GM23338 (cell line): ENCODE results near the gene PHGDH. TPM values are rescaled to one million over a fixed set of nuclear protein-coding genes. Genes with fewer than 3 reads are reported as not detected.

Experiments
- ATAC-seq: fragments of 200-7000 bp; cut with Tn5 transposase; 3 replicates; pipeline ENCODE4 v1.9.1; 2020
- DNase-seq: peaks from one replicate; pipeline ENCODE4 v3.0.0-alpha.2; 2015; ENCODE audit warnings: low spot score
- H2AFZ ChIP-seq: fragments of 200-600 bp; sonication (generic); 2 replicates; pipeline ENCODE4 v1.8.0; 2016; ENCODE audit warnings: antibody characterized with exemption, mild to moderate bottlenecking, moderate library complexity
- H3F3A ChIP-seq: fragments of 200-600 bp; sonication (generic); replicated peaks from 2 replicates; pipeline ENCODE4 v1.8.0; 2017; ENCODE audit warnings: antibody characterized with exemption, mixed run types, low read depth
- H3K27ac ChIP-seq: fragments of 200-600 bp; sonication (generic); 2 replicates; pipeline ENCODE4 v1.6.1; 2016; ENCODE audit warnings: low read depth
- H3K27me3 ChIP-seq: fragments of 200-600 bp; sonication (generic); 2 replicates; pipeline ENCODE4 v1.8.0; 2016; ENCODE audit warnings: mild to moderate bottlenecking, mixed run types, moderate library complexity; ENCODE audit not compliant: insufficient read depth
- H3K36me3 ChIP-seq: fragments of 200-600 bp; sonication (generic); 2 replicates; pipeline ENCODE4 v1.8.0; 2016; ENCODE audit warnings: mild to moderate bottlenecking; ENCODE audit not compliant: insufficient read depth
- H3K4me1 ChIP-seq: fragments of 200-600 bp; sonication (generic); 2 replicates; pipeline ENCODE4 v1.8.0; 2016; ENCODE audit warnings: mild to moderate bottlenecking, moderate library complexity; ENCODE audit not compliant: insufficient read depth
- H3K4me2 ChIP-seq: fragments of 200-600 bp; sonication (generic); 2 replicates; pipeline ENCODE4 v1.7.1; 2017; ENCODE audit warnings: mixed run types
- H3K4me3 ChIP-seq: fragments of 200-600 bp; sonication (generic); 2 replicates; pipeline ENCODE4 v1.6.1; 2016; ENCODE audit warnings: mixed run types
- H3K79me2 ChIP-seq: fragments of 200-600 bp; sonication (generic); replicated peaks from 2 replicates; pipeline ENCODE4 v1.8.0; 2017; ENCODE audit warnings: mild to moderate bottlenecking; ENCODE audit not compliant: insufficient read depth
- H3K9me2 ChIP-seq: fragments of 200-600 bp; sonication (generic); 2 replicates; pipeline ENCODE4 v1.8.0; 2017; ENCODE audit not compliant: insufficient read depth
- H4K20me1 ChIP-seq: fragments of 200-600 bp; sonication (generic); replicated peaks from 2 replicates; pipeline ENCODE4 v1.8.0; 2017; ENCODE audit warnings: mild to moderate bottlenecking; ENCODE audit not compliant: insufficient read depth
- H3K27ac Mint-ChIP-seq: 2 replicates; pipeline ENCODE4 v1.8.0; 2020; ENCODE audit warnings: inconsistent platforms, mild to moderate bottlenecking, moderate library complexity, mixed read lengths
- H3K27me3 Mint-ChIP-seq: 3 replicates; pipeline ENCODE4 v1.8.0; 2022; ENCODE audit warnings: low read depth, mild to moderate bottlenecking, moderate library complexity, mixed read lengths, inconsistent platforms; ENCODE audit not compliant: insufficient read depth, poor library complexity
- H3K36me3 Mint-ChIP-seq: 3 replicates; pipeline ENCODE4 v1.8.0; 2021; ENCODE audit warnings: low read depth, mild to moderate bottlenecking, inconsistent platforms, moderate library complexity, mixed read lengths
- H3K4me1 Mint-ChIP-seq: 3 replicates; pipeline ENCODE4 v1.8.0; 2020; ENCODE audit warnings: mild to moderate bottlenecking, inconsistent platforms, mixed read lengths
- H3K4me3 Mint-ChIP-seq: 3 replicates; pipeline ENCODE4 v1.8.0; 2021; ENCODE audit warnings: moderate library complexity, mild to moderate bottlenecking, inconsistent platforms, mixed read lengths
- H3K9me3 Mint-ChIP-seq: 3 replicates; pipeline ENCODE4 v1.8.0; 2020; ENCODE audit warnings: moderate library complexity, mild to moderate bottlenecking, inconsistent platforms, mixed read lengths
- CREB1 ChIP-seq: fragments of 250-450 bp; sonication (Bioruptor Pico); IDR thresholded peaks from 2 replicates; pipeline ENCODE4 v1.5.0; 2020; ENCODE audit warnings: low read depth, mild to moderate bottlenecking, moderate library complexity
- EZH2 ChIP-seq: fragments of 200-600 bp; sonication (generic); IDR thresholded peaks from one replicate; pipeline ENCODE4 v1.8.0; 2017; ENCODE audit warnings: antibody characterized with exemption, mild to moderate bottlenecking, low read depth; ENCODE audit not compliant: unreplicated experiment
- EZH2phosphoT487 ChIP-seq: fragments of 200-600 bp; sonication (generic); IDR thresholded peaks from one replicate; pipeline ENCODE4 v1.8.1; 2018; ENCODE audit warnings: antibody characterized with exemption; ENCODE audit not compliant: unreplicated experiment
- NANOG ChIP-seq: IDR thresholded peaks from 2 replicates; pipeline ENCODE4 v1.6.1; 2016; ENCODE audit warnings: antibody characterized with exemption, borderline replicate concordance
- POLR2AphosphoS5 ChIP-seq: IDR thresholded peaks from 2 replicates; pipeline ENCODE4 v1.6.1; 2016; ENCODE audit warnings: antibody characterized with exemption, low read depth
- ZNF331 ChIP-seq: fragments of 250-450 bp; sonication (Bioruptor Pico); IDR thresholded peaks from 2 replicates; pipeline ENCODE4 v1.5.0; 2020; ENCODE audit warnings: low read depth, mild to moderate bottlenecking, moderate library complexity
- polyA plus RNA-seq: library from polyadenylated mRNA; unstranded; fragments of >200 nt; fragmentation: Nextera tagmentation; extraction: Ambion mirVana; gene quantifications from 2 replicates; pipeline ENCODE4 v1.2.1, GENCODE V29; 2016
- total RNA-seq: library from RNA; depleted of rRNA; stranded (reverse); fragments of >200 nt; shearing (Covaris generic); gene quantifications from 2 replicates; pipeline ENCODE4 v1.2.3, GENCODE V29; 2014
- TF ChIP-seq, protein P1 (sequence below): fragments of 250-450 bp; sonication (Bioruptor Pico); IDR thresholded peaks from 2 replicates; pipeline ENCODE4 v1.5.0; 2020; ENCODE audit warnings: mild to moderate bottlenecking, moderate library complexity

PHGDH gene
- total and polyA plus RNA-seq, 2 experiments from 2014 or later = 612 to 885 TPM

- Histone ChIP-seq H2AFZ (peak overlapping the region; percentile 67; the same call in 1 of the 2 replicates), H3K27me3 (no peaks in the 10 kb centered on the region), H3K4me2 (no peak overlapping the region), H3K36me3 (no peaks in the 10 kb centered on the region), H3K4me3 (no peak overlapping the region), H3K79me2 (no peaks in the 10 kb centered on the region), H4K20me1 (no peaks in the 10 kb centered on the region), H3F3A (no peaks in the 10 kb centered on the region), H3K4me1 (peaks cover 13% of the 10 kb centered on the region; the same call in 1 of the 2 replicates), H3K9me2 (no peaks in the 10 kb centered on the region), H3K27ac (no peak overlapping the region)
- ATAC-seq (no peak), DNase-seq (no peak)
- Mint-ChIP-seq H3K4me1 (peaks cover 15% of the 10 kb centered on the region), H3K27ac (no peak overlapping the region), H3K4me3 (no peak overlapping the region), H3K9me3 (no peaks in the 10 kb centered on the region), H3K36me3 (no peaks in the 10 kb centered on the region), H3K27me3 (no peaks in the 10 kb centered on the region)
- TF ChIP-seq, protein P1, sequence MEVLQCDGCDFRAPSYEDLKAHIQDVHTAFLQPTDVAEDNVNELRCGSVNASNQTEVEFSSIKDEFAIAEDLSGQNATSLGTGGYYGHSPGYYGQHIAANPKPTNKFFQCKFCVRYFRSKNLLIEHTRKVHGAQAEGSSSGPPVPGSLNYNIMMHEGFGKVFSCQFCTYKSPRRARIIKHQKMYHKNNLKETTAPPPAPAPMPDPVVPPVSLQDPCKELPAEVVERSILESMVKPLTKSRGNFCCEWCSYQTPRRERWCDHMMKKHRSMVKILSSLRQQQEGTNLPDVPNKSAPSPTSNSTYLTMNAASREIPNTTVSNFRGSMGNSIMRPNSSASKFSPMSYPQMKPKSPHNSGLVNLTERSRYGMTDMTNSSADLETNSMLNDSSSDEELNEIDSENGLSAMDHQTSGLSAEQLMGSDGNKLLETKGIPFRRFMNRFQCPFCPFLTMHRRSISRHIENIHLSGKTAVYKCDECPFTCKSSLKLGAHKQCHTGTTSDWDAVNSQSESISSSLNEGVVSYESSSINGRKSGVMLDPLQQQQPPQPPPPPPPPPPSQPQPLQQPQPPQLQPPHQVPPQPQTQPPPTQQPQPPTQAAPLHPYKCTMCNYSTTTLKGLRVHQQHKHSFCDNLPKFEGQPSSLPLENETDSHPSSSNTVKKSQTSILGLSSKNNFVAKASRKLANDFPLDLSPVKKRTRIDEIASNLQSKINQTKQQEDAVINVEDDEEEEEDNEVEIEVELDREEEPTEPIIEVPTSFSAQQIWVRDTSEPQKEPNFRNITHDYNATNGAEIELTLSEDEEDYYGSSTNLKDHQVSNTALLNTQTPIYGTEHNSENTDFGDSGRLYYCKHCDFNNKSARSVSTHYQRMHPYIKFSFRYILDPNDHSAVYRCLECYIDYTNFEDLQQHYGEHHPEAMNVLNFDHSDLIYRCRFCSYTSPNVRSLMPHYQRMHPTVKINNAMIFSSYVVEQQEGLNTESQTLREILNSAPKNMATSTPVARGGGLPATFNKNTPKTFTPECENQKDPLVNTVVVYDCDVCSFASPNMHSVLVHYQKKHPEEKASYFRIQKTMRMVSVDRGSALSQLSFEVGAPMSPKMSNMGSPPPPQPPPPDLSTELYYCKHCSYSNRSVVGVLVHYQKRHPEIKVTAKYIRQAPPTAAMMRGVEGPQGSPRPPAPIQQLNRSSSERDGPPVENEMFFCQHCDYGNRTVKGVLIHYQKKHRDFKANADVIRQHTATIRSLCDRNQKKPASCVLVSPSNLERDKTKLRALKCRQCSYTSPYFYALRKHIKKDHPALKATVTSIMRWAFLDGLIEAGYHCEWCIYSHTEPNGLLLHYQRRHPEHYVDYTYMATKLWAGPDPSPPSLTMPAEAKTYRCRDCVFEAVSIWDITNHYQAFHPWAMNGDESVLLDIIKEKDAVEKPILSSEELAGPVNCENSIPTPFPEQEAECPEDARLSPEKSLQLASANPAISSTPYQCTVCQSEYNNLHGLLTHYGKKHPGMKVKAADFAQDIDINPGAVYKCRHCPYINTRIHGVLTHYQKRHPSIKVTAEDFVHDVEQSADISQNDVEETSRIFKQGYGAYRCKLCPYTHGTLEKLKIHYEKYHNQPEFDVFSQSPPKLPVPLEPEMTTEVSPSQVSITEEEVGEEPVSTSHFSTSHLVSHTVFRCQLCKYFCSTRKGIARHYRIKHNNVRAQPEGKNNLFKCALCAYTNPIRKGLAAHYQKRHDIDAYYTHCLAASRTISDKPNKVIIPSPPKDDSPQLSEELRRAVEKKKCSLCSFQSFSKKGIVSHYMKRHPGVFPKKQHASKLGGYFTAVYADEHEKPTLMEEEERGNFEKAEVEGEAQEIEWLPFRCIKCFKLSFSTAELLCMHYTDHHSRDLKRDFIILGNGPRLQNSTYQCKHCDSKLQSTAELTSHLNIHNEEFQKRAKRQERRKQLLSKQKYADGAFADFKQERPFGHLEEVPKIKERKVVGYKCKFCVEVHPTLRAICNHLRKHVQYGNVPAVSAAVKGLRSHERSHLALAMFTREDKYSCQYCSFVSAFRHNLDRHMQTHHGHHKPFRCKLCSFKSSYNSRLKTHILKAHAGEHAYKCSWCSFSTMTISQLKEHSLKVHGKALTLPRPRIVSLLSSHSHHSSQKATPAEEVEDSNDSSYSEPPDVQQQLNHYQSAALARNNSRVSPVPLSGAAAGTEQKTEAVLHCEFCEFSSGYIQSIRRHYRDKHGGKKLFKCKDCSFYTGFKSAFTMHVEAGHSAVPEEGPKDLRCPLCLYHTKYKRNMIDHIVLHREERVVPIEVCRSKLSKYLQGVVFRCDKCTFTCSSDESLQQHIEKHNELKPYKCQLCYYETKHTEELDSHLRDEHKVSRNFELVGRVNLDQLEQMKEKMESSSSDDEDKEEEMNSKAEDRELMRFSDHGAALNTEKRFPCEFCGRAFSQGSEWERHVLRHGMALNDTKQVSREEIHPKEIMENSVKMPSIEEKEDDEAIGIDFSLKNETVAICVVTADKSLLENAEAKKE (CRISPR knock-in tag) = no peak
- TF ChIP-seq NANOG (no peak), EZH2phosphoT487 (no peak), EZH2 (no peak), CREB1 (CRISPR knock-in tag) (no peak), ZNF331 (CRISPR knock-in tag) (no peak), POLR2AphosphoS5 (no peak)
Measured at GRCh38 chr1:119774746-119775490, 63.2 kb downstream of the PHGDH start.
